Chondrocyte (in vitro differentiated cells): ENCODE data around the gene LPGAT1. TPM values are rescaled to one million over a fixed set of nuclear protein-coding genes. Genes with fewer than 3 reads are reported as not detected.
"Not testable (repeated sequence)": the region's sequence is repeated elsewhere in the genome, so short reads cannot be mapped to it uniquely, and the experiment has no call there.

Source experiments
- DNase-seq: peaks from one replicate; pipeline ENCODE4 v3.0.0; 2021; ENCODE audit warnings: mixed read lengths, low spot score
- H3K27ac Mint-ChIP-seq: one replicate; pipeline ENCODE4 v1.8.0; 2021; ENCODE audit warnings: mild to moderate bottlenecking, moderate library complexity, mixed read lengths; ENCODE audit not compliant: unreplicated experiment
- H3K27me3 Mint-ChIP-seq: 2 replicates; pipeline ENCODE4 v1.8.0; 2021; ENCODE audit warnings: low read depth, mixed read lengths
- H3K36me3 Mint-ChIP-seq: 2 replicates; pipeline ENCODE4 v1.8.0; 2021; ENCODE audit warnings: low read depth, mixed read lengths
- H3K4me1 Mint-ChIP-seq: 2 replicates; pipeline ENCODE4 v1.8.0; 2021; ENCODE audit warnings: low read depth, mild to moderate bottlenecking, mixed read lengths
- H3K4me3 Mint-ChIP-seq: one replicate; pipeline ENCODE4 v1.8.0; 2021; ENCODE audit warnings: mild to moderate bottlenecking, moderate library complexity, mixed read lengths; ENCODE audit not compliant: unreplicated experiment
- H3K9me3 Mint-ChIP-seq: 2 replicates; pipeline ENCODE4 v1.8.0; 2021; ENCODE audit warnings: low read depth, mixed read lengths
- CTCF ChIP-seq: fragments of 200-600 bp; sonication (generic); IDR thresholded peaks from 2 replicates; pipeline ENCODE4 v1.5.0; 2021; ENCODE audit warnings: antibody characterized with exemption, mild to moderate bottlenecking, moderate library complexity
- total RNA-seq: library from RNA; stranded (reverse); gene quantifications from 3 replicates; pipeline ENCODE4 v1.2.1, GENCODE V29; 2021

LPGAT1 gene
- total RNA-seq, 1 donor from 2014 or later, result 60.1 TPM

- H3K4me3 Mint-ChIP-seq, result no peak overlapping the region
- H3K27me3 Mint-ChIP-seq, result peaks cover 5% of the 10 kb centered on the region
- no peak for TF ChIP-seq CTCF
- DNase-seq, result no peak
- no peaks in the 10 kb centered on the region for H3K36me3 Mint-ChIP-seq
- H3K9me3 Mint-ChIP-seq, result no peaks in the 10 kb centered on the region
- no peak overlapping the region for H3K27ac Mint-ChIP-seq
- H3K4me1 Mint-ChIP-seq, result no peaks in the 10 kb centered on the region
These were observed 44.2 kb upstream of the LPGAT1 start for GRCh38 chr1:211874521-211875347.

DNA sequence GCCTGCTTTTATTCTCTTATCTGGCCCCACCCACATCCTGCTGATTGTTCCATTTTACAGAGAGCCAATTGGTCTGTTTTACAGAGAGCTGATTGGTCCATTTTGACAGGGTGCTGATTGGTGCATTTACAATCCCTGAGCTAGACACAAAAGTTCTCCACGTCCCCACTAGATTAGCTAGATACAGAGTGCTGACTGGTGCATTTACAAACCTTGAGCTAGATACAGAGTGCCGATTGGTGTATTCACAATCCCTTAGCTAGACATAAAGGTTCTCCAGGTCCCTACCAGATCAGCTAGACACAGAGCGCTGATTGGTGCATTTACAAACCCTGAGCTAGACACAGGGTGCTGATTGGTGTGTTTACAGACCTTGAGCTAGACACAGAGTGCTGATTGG is 43.2 kb upstream of the LPGAT1 start:
- H3K9me3 Mint-ChIP-seq, DNase-seq, H3K36me3 Mint-ChIP-seq, H3K4me1 Mint-ChIP-seq, H3K27ac Mint-ChIP-seq, H3K27me3 Mint-ChIP-seq, H3K4me3 Mint-ChIP-seq: not testable (repeated sequence)

DNA sequence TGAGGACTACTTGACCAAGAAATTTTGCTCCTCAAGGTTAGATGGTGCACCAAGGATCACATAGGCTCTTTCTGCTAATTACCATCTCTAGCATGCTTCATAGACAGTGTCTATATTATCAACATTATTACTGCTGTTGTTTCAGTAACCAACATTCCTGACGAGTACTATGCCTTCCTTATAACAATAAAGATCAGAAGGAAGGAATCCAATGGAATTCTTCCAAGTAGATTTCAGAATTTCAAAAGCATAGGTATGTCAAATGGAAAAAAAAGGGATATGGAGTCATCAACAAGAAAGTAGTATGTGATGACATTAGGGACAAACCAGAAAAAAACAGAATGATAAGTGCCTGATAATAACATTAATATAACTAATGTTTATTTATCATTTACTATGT is 39.6 kb upstream of the LPGAT1 start:
- Mint-ChIP-seq H3K27me3 (peaks cover 5% of the 10 kb centered on the region), H3K9me3 (peaks cover 11% of the 10 kb centered on the region)

GRCh38 chr1:211865180-211865579 is 34.6 kb upstream of the LPGAT1 start:
- Mint-ChIP-seq H3K9me3 (peaks cover 14% of the 10 kb centered on the region), H3K27me3 (no peaks in the 10 kb centered on the region), H3K36me3 (no peaks in the 10 kb centered on the region), H3K4me3 (no peak overlapping the region), H3K4me1 (no peaks in the 10 kb centered on the region), H3K27ac (no peak overlapping the region)
- no peak for DNase-seq
- TF ChIP-seq CTCF, result no peak

More for the DNA sequence above, 39.6 kb upstream of the LPGAT1 start:
- Mint-ChIP-seq H3K4me3 (no peak overlapping the region), H3K27ac (no peak overlapping the region), H3K36me3 (no peaks in the 10 kb centered on the region), H3K4me1 (no peaks in the 10 kb centered on the region)
- no peak for TF ChIP-seq CTCF
- no peak for DNase-seq

DNA sequence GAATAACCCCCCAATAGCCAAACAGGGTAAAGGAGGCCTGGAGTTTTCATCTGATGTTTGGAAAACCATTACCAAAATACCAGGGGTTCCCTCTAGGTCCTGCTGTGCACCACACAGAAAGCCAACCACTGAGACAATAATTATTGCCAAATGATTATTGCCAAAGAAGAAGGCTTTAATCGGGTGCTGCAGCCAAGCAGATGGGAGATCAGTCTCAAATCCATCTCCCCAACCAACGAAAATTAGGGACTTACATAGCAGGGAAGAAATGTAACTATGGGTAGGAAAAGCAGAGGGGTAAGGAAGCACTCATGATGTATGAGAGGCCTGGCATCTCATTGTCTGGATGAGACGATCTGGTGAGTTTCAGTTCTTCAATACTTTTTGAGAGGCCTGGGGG is 28.8 kb upstream of the LPGAT1 start:
- DNase-seq, result no peak
- H3K36me3 Mint-ChIP-seq, result no peaks in the 10 kb centered on the region
- no peaks in the 10 kb centered on the region for H3K4me1 Mint-ChIP-seq
- H3K9me3 Mint-ChIP-seq, result peaks cover 13% of the 10 kb centered on the region
- no peak for TF ChIP-seq CTCF
- no peak overlapping the region for H3K4me3 Mint-ChIP-seq
- H3K27ac Mint-ChIP-seq, result no peak overlapping the region
- peaks cover 7% of the 10 kb centered on the region for H3K27me3 Mint-ChIP-seq

- no peak overlapping the region for H3K27ac Mint-ChIP-seq
- TF ChIP-seq CTCF, result no peak
- H3K4me3 Mint-ChIP-seq, result no peak overlapping the region
- H3K4me1 Mint-ChIP-seq, result no peaks in the 10 kb centered on the region
- peaks cover 4% of the 10 kb centered on the region for H3K9me3 Mint-ChIP-seq
- H3K27me3 Mint-ChIP-seq, result peaks cover 9% of the 10 kb centered on the region
- no peak for DNase-seq
- H3K36me3 Mint-ChIP-seq, result peaks cover 3% of the 10 kb centered on the region
These were observed 20.6 kb upstream of the LPGAT1 start for GRCh38 chr1:211851174-211851573.
